GM18508 (cell line): Measurements from ENCODE around the gene TAGLN3.

ENCODE experiments used
- ATAC-seq: cut with Tn5 transposase; IDR thresholded peaks from one replicate; pipeline ENCODE4 v1.9.1; 2021; ENCODE audit warnings: moderate number of reproducible peaks; ENCODE audit not compliant: insufficient read depth, unreplicated experiment

The TAGLN3 gene

GRCh38 chr3:112042842-112043280, 44.1 kb downstream of the TAGLN3 start:
- no peak for ATAC-seq

GRCh38 chr3:112043621-112044201, 45.0 kb downstream of the TAGLN3 start:
- peak; percentile 64 for ATAC-seq

GRCh38 chr3:112046599-112046998, 47.9 kb downstream of the TAGLN3 start:
- ATAC-seq: no peak

- ATAC-seq: no peak
Observed at GRCh38 chr3:112047264-112047663, 48.5 kb downstream of the TAGLN3 start.

GRCh38 chr3:112048911-112049310, 50.2 kb downstream of the TAGLN3 start:
- no peak for ATAC-seq

- no peak for ATAC-seq
Observed at GRCh38 chr3:112053229-112053628, 54.5 kb downstream of the TAGLN3 start.

GRCh38 chr3:112056451-112056929, 57.8 kb downstream of the TAGLN3 start:
- no peak for ATAC-seq

GRCh38 chr3:112059497-112059896, 60.8 kb downstream of the TAGLN3 start:
- no peak for ATAC-seq

- no peak for ATAC-seq
Observed at GRCh38 chr3:112061152-112061551, 62.4 kb downstream of the TAGLN3 start.
